Measurements from ENCODE around the gene SRC.

SRC gene

GRCh38 chr20:37315452-37316110 is 30.4 kb upstream of the SRC start:
- no peak for DNase-seq

GRCh38 chr20:37316116-37316774 is 29.7 kb upstream of the SRC start:
- DNase-seq = no peak

GRCh38 chr20:37316775-37317170 is 29.2 kb upstream of the SRC start:
- DNase-seq = no peak

GRCh38 chr20:37317316-37317715 is 28.6 kb upstream of the SRC start:
- DNase-seq = no peak

GRCh38 chr20:37317994-37318640 is 27.8 kb upstream of the SRC start:
- no peak for DNase-seq

GRCh38 chr20:37319151-37319671 is 26.7 kb upstream of the SRC start:
- DNase-seq = peak; percentile 65

- peak; percentile 93 for DNase-seq
These were observed 22.0 kb upstream of the SRC start for GRCh38 chr20:37323985-37324384.

- DNase-seq = no peak
These were observed 20.7 kb upstream of the SRC start for GRCh38 chr20:37325206-37325605.

GRCh38 chr20:37326666-37327065 is 19.3 kb upstream of the SRC start:
- no peak for DNase-seq

GRCh38 chr20:37327748-37328147 is 18.2 kb upstream of the SRC start:
- peak; percentile 59 for DNase-seq

- DNase-seq = no peak
These were observed 17.6 kb upstream of the SRC start for GRCh38 chr20:37328149-37328945.

- DNase-seq = no peak
These were observed 16.3 kb upstream of the SRC start for GRCh38 chr20:37329481-37330165.

- DNase-seq = no peak
These were observed 15.6 kb upstream of the SRC start for GRCh38 chr20:37330316-37330715.

- no peak for DNase-seq
These were observed 14.7 kb upstream of the SRC start for GRCh38 chr20:37331060-37331857.

GRCh38 chr20:37333130-37333847 is 12.7 kb upstream of the SRC start:
- DNase-seq = no peak

- no peak for DNase-seq
These were observed 12.1 kb upstream of the SRC start for GRCh38 chr20:37333848-37334318.

- no peak for DNase-seq
These were observed 11.5 kb upstream of the SRC start for GRCh38 chr20:37334450-37334849.

- no peak for DNase-seq
These were observed 10.1 kb upstream of the SRC start for GRCh38 chr20:37335642-37336368.

GRCh38 chr20:37336369-37337207 is 9.4 kb upstream of the SRC start:
- peak; percentile 44 for DNase-seq

Measured in fibroblast of skin of scalp (primary cell).